Stomach (tissue), 9 donors: Measurements from ENCODE around the gene PDIK1L. TPM values are rescaled to one million over a fixed set of nuclear protein-coding genes. Genes with fewer than 3 reads are reported as not detected.

Source experiments
- DNase-seq, 2 donors: peaks; one replicate each; pipeline versions ENCODE4 v3.0.0 to v3.0.0-alpha.2; 2013 to 2019
- H3K27ac ChIP-seq, 5 donors: fragments of 200-600 bp in 4 of 5; sonication (generic) in 4 of 5; one replicate each; pipeline ENCODE4 v1.5.1; 2013 to 2019; ENCODE audit warnings: mild to moderate bottlenecking in 1 of 5, moderate library complexity in 1 of 5
- H3K27me3 ChIP-seq, 3 donors: fragments of 200-600 bp; sonication (generic); one replicate each; pipeline ENCODE4 v1.5.1; 2017 to 2019; ENCODE audit warnings: mixed run types in 1 of 3
- H3K36me3 ChIP-seq, 4 donors: fragments of 200-600 bp; sonication (generic); 1 replicate in 3 of 4; 2 replicates in 1 of 4; pipeline ENCODE4 v1.5.1; 2016 to 2019
- H3K4me1 ChIP-seq, 4 donors: fragments of 200-600 bp; sonication (generic); one replicate each; pipeline ENCODE4 v1.5.1; 2016 to 2019
- H3K4me3 ChIP-seq, 4 donors: fragments of 200-600 bp; sonication (generic) in 3 of 4; one replicate each; pipeline ENCODE4 v1.5.1; 2016 to 2019; ENCODE audit warnings: mild to moderate bottlenecking in 1 of 4
- H3K9me3 ChIP-seq, 4 donors: fragments of 200-600 bp; sonication (generic); one replicate each; pipeline ENCODE4 v1.5.1; 2016 to 2019
- EP300 ChIP-seq: sonication (generic); formaldehyde crosslinking; IDR thresholded peaks from one replicate; pipeline ENCODE4 v1.6.1; 2017; ENCODE audit warnings: antibody characterized with exemption
- POLR2A ChIP-seq, 4 donors: fragments of 450-650 bp; IDR thresholded peaks; one replicate each; pipeline ENCODE4 v1.6.1; 2016; ENCODE audit warnings: antibody characterized with exemption in 4 of 4, control low read depth in 2 of 4, mild to moderate bottlenecking in 1 of 4, moderate library complexity in 1 of 4
- POLR2AphosphoS5 ChIP-seq, 3 donors: sonication (generic); formaldehyde crosslinking; IDR thresholded peaks; one replicate each; pipeline ENCODE4 v1.6.1; 2016; ENCODE audit warnings: antibody characterized with exemption in 3 of 3
- WGBS, 5 donors: extraction: QIAGEN DNeasy Blood & Tissue Kit in 3 of 5; methylation state at CpG; one replicate each; pipeline versions ENCODE4 v1.1.5 to v1.1.7; 2013 to 2018; 5-methylcytosine and 5-hydroxymethylcytosine counted together
- intact Hi-C: fragments of 100-400 bp; cut with DNase I; formaldehyde crosslinking; loops from one replicate; pipeline ENCODE4 v1.15.1; 2023; ENCODE audit warnings: low total_unique reads
- polyA plus RNA-seq, 3 donors: library from polyadenylated mRNA; stranded (reverse); fragments of 200-250 nt; gene quantifications; one replicate each; pipeline ENCODE4 v1.2.3, GENCODE V29; 2013
- total RNA-seq, 5 donors: library from RNA; depleted of rRNA; stranded (reverse); fragments of >200 nt; gene quantifications; one replicate each; pipeline versions ENCODE4 v1.1.0 to v1.2.3, GENCODE V29; 2014 to 2016
- TF ChIP-seq, protein P1 (sequence below), 7 experiments: fragments of 450-650 bp in 4 of 7; fragments of 200-600 bp in 3 of 7; sonication (generic) in 3 of 7; IDR thresholded peaks; one replicate each; pipeline ENCODE4 v1.5.1; 2016 to 2019; ENCODE audit warnings: antibody characterized with exemption in 7 of 7, control low read depth in 2 of 7, mild to moderate bottlenecking in 1 of 7
- donor health status: healthy with polysubstance abuse.
- donor health status: Bipolar disorder and iron deficiency.
- donor health status: healthy.

Gene PDIK1L
- total and polyA plus RNA-seq, 8 donors = 1.8 to 33.8 (median 3.7) TPM

DNA sequence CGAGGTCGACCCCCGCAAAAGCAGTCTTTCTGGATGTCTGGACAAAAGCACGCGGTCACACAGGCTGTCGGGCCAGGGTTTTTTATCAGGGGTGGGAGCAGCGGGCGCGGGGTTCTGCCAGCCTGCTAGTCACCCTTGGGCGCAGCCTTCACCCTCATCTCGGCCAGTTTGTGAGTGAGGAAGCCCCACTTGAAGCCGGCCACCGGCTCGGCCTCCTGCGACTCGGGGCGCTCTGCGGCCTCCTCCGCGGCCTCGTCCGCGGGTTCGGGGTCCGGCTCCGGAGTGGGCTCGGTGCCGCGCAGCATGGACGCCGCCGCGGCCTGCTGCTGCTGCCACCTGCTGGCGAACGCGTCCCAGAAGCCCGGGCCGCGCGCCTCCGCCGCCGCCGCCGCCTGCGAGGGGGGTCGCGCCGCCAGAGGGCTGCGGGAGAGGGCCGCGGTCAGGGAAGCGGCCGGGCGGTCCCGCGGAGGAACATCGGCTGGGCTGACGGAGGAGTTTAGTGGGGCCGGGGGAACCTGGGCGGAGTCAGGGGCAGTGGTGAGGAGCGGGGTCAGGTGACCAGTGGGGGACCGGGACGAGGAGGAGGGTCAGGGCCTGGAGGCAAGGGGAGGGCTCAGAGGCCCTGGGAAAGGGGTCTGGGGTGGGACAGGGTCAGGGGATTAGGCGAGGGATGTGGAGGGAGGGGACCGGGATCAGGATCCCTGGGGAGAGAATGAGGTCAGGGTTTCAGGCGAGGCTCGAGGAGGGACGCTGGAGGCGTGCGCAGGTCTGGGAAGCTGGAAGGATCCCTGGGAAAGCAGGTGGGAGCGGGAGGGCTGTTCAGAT, 52.6 kb downstream of the PDIK1L start:
- no peaks in the 10 kb centered on the region for H3K36me3 ChIP-seq
- intact Hi-C loops = loop anchor here (5.0 kb wide), 1 partner anchor 127 kb away; no protein-coding TSS in a partner anchor
- H3K27ac ChIP-seq = peak overlapping the region in 4 of 5 donors; percentile 1 to 68 (median 56)
- peaks cover 0 to 36% (median 15%) of the 10 kb centered on the region in 3 donors for H3K27me3 ChIP-seq
- H3K9me3 ChIP-seq = no peaks in the 10 kb centered on the region
- peak overlapping the region; percentile 45 to 51 (median 49) for H3K4me3 ChIP-seq
- TF ChIP-seq POLR2A (IDR thresholded peaks at IDR 0.05) = no peak
- TF ChIP-seq, protein P1, sequence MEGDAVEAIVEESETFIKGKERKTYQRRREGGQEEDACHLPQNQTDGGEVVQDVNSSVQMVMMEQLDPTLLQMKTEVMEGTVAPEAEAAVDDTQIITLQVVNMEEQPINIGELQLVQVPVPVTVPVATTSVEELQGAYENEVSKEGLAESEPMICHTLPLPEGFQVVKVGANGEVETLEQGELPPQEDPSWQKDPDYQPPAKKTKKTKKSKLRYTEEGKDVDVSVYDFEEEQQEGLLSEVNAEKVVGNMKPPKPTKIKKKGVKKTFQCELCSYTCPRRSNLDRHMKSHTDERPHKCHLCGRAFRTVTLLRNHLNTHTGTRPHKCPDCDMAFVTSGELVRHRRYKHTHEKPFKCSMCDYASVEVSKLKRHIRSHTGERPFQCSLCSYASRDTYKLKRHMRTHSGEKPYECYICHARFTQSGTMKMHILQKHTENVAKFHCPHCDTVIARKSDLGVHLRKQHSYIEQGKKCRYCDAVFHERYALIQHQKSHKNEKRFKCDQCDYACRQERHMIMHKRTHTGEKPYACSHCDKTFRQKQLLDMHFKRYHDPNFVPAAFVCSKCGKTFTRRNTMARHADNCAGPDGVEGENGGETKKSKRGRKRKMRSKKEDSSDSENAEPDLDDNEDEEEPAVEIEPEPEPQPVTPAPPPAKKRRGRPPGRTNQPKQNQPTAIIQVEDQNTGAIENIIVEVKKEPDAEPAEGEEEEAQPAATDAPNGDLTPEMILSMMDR (IDR thresholded peaks at IDR 0.05) = peak in 3 of 7 experiments; percentile 60 to 81 (median 65)
- TF ChIP-seq POLR2AphosphoS5 (IDR thresholded peaks at IDR 0.05) = no peak
- no peak for TF ChIP-seq EP300
- 6 to 18% (median 10%) methylated on average over 31 to 72 of the region's 72 CpGs for WGBS, 5 donors
- H3K4me1 ChIP-seq = peaks cover 15 to 50% (median 40%) of the 10 kb centered on the region in 4 donors
- peak; percentile 53 to 84 for DNase-seq

DNA sequence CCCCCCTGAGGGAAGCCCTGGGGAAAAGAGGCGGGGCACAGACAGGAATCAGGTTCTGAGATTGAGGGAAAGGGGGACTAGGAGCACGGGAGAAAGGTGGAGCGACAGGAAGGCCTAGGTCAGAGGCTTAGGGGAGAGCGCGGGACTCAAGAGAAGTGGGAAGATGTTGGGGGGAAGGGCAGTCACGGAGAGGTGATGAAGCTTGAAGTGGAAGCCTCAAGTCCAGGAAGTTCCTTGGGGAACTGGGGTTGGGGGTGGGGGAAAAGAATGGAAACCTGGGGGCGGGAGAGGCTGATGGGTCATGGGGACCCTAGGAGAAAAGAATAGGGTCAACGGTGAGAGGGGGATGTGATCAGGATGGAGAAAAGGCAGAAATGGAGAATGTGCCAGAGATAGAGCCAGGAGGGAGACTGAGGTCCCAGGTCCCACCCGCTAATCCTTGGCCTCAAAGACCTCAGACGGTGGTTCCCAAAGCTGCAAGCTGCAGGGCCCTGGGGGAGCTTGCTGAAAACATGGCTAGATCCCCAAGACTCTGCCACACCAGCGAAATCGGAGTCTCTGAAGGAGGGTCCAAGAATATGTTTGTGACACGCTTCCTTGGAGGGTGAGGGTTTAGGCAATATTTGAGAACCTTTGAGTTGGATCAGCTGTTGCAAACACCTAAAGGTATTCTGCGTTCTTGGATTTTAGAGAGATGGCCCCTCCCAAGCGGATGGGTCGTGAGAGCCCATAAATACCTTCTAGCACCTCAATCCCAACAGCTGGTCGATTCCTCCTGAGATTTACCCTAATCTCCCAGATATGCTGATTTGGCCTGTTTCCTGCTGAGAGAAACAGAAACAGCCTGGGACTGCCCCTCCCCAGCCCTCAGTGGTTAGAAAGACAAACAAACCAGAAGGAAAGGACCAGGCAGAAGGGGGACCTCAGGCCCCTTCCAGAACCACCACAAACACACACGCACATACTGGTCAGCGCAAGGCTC, 53.5 kb downstream of the PDIK1L start:
- peaks cover 0 to 29% (median 15%) of the 10 kb centered on the region in 3 donors for H3K27me3 ChIP-seq
- WGBS, 5 donors = 53 to 61% (median 55%) methylated on average over 19 of the region's 19 CpGs
- no peaks in the 10 kb centered on the region for H3K36me3 ChIP-seq
- TF ChIP-seq POLR2AphosphoS5 (IDR thresholded peaks at IDR 0.05) = no peak
- TF ChIP-seq POLR2A (IDR thresholded peaks at IDR 0.05) = no peak
- TF ChIP-seq EP300 = no peak
- TF ChIP-seq, protein P1 (IDR thresholded peaks at IDR 0.05) = no peak
- H3K4me1 ChIP-seq = peaks cover 15 to 55% (median 46%) of the 10 kb centered on the region in 4 donors
- H3K9me3 ChIP-seq = no peaks in the 10 kb centered on the region
- H3K4me3 ChIP-seq = no peak overlapping the region
- peak in 1 of 2 donors; percentile 52 for DNase-seq
- peak overlapping the region in 4 of 5 donors; percentile 1 to 68 (median 56) for H3K27ac ChIP-seq
- intact Hi-C loops = loop anchor here (5.0 kb wide), 1 partner anchor 128 kb away; no protein-coding TSS in a partner anchor

DNA sequence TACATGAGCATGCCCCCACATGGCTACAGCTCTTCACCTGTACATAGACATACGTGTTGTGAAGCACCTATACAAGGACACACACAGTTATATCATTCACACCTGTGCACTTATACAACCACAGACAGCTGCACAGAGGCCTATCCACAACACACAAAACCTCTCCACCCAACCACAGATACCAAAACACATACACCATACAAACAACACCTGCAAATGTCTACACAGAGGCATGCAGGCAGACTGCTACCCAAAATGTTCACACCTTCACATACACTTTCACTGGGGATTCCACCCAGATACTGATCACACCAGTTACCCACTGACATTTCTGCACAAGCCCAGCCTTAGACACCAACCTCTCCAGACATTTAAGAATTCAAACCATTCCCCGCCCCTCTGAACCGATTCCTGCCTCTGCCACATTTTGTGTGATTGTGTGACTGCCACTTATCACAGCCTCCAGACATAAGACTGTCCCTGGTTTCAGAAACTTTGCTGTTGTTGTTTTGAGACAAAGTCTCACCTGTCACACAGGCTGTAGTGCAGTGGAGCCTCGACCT, 55.2 kb downstream of the PDIK1L start:
- DNase-seq = no peak
- no peak overlapping the region for H3K27ac ChIP-seq
- WGBS, 5 donors = 77 to 85% (median 80%) methylated on average over 4 of the region's 4 CpGs
- TF ChIP-seq POLR2A (IDR thresholded peaks at IDR 0.05) (no peak), POLR2AphosphoS5 (IDR thresholded peaks at IDR 0.05) (no peak), EP300 (no peak)
- TF ChIP-seq, protein P1 (IDR thresholded peaks at IDR 0.05) = no peak
- H3K36me3 ChIP-seq = peaks cover 0 to 9% (median 4%) of the 10 kb centered on the region in 4 donors
- peaks cover 21 to 54% (median 50%) of the 10 kb centered on the region in 4 donors for H3K4me1 ChIP-seq
- no peaks in the 10 kb centered on the region for H3K9me3 ChIP-seq
- H3K27me3 ChIP-seq = peaks cover 0 to 13% (median 3%) of the 10 kb centered on the region in 3 donors
- H3K4me3 ChIP-seq = no peak overlapping the region
- intact Hi-C loops = no loop called here
